Measurements from ENCODE around the gene PAX9. TPM values are rescaled to one million over a fixed set of nuclear protein-coding genes. Genes with fewer than 3 reads are reported as not detected.

PAX9 gene
- total and polyA plus RNA-seq, 2 of the 13 experiments (the other 11 are each of a cell fraction or from before 2014, with no cell fraction given) = 0.03 TPM; not detected in 1

GRCh38 chr14:36662258-36662542 is 540 bp downstream of the PAX9 start (continued):
- no peak for TF ChIP-seq PAXIP1 (CRISPR knock-in tag; conservative IDR thresholded peaks at IDR 0.05)
- TF ChIP-seq MAX (IDR thresholded peaks at IDR 0.05) = no peak

GRCh38 chr14:36662543-36663403 is 1.1 kb downstream of the PAX9 start:
- intact Hi-C loops (cut with micrococcal nuclease; ENCODE audit: unreplicated experiment) (no loop called here), in situ Hi-C loops (cut with HindIII; ENCODE audit: extremely low pct_ligation_motif_present, low pct_unique_long_range_greater_than_20kb) (no loop called here)
- ChIA-PET CTCF (ENCODE audit: low intra/inter-chr PET ratio, low total read pairs) (no interaction called here), POLR2A (no interaction called here)
- ATAC-seq (no peak), FAIRE-seq (no peak), DNase-seq (ENCODE audit: low spot score) (no peak)
- Histone ChIP-seq H3K27me3 (ENCODE audit: control insufficient read depth in 1 of 2, insufficient read depth in 2 of 2, low read length in 2 of 2) (peaks cover 42 to 83% of the 10 kb centered on the region in 2 experiments), H2AFZ (ENCODE audit: low read length) (no peak overlapping the region), H3K4me2 (ENCODE audit: low read depth, low read length) (no peak overlapping the region), H3K79me2 (ENCODE audit: insufficient read depth, low read length) (no peaks in the 10 kb centered on the region), H4K20me1 (ENCODE audit: insufficient read depth, low read length) (peaks cover 2% of the 10 kb centered on the region; the same call in 1 of the 2 replicates), H3K4me1 (ENCODE audit: insufficient read depth, low read length) (peaks cover 14% of the 10 kb centered on the region), H3K4me3 (replicated peaks in 1 of 3; ENCODE audit: insufficient read depth in 1 of 3, low read depth in 2 of 3, low read length in 3 of 3) (no peak overlapping the region), H3K9me3 (ENCODE audit: low read length) (no peaks in the 10 kb centered on the region), H3K9ac (ENCODE audit: insufficient read depth, low read depth, low read length) (no peak overlapping the region), H3K36me3 (replicated peaks in 1 of 2; ENCODE audit: control insufficient read depth in 1 of 2, insufficient read depth in 2 of 2, low read length in 2 of 2) (no peaks in the 10 kb centered on the region), H3K27ac (ENCODE audit: extremely low read length, insufficient read depth, low read length) (no peak overlapping the region)
- no TSS peak for BruUV-seq (replicated peaks)
- WGBS (ENCODE audit: low lambda C conversion rate) = 76% methylated on average over 71 of the region's 71 CpGs
- TF ChIP-seq KDM6A (CRISPR knock-in tag; IDR thresholded peaks at IDR 0.05; ENCODE audit: low read depth) = no peak
- no peak for TF ChIP-seq ZNF3 (CRISPR knock-in tag; IDR thresholded peaks at IDR 0.05)
- TF ChIP-seq ZNF891 (CRISPR knock-in tag; IDR thresholded peaks at IDR 0.05) = peak; percentile 54; the same call in 1 of the 2 replicates
- 0 out of 2 replicates have a peak, but pooled peaks have one; percentile 27 for TF ChIP-seq ZNF768 (CRISPR knock-in tag; IDR thresholded peaks at IDR 0.05)
- no peak for TF ChIP-seq ZNF446 (CRISPR knock-in tag; IDR thresholded peaks at IDR 0.05)
- no peak for TF ChIP-seq ZNF362 (CRISPR knock-in tag; IDR thresholded peaks at IDR 0.05; ENCODE audit: borderline replicate concordance)
- no peak for TF ChIP-seq ZNF784 (CRISPR knock-in tag; IDR thresholded peaks at IDR 0.05; ENCODE audit: borderline replicate concordance)
- TF ChIP-seq MAFG (CRISPR knock-in tag; IDR thresholded peaks at IDR 0.05) = no peak
- TF ChIP-seq BRD4 (CRISPR knock-in tag; IDR thresholded peaks at IDR 0.05) = 0 out of 2 replicates have a peak, but pooled peaks have one; percentile 56
- TF ChIP-seq TCF7L2 (IDR thresholded peaks at IDR 0.05; ENCODE audit: low read depth, low read length) = no peak
- TF ChIP-seq MZF1 (CRISPR knock-in tag; IDR thresholded peaks at IDR 0.05; ENCODE audit: borderline replicate concordance) = 0 out of 2 replicates have a peak, but pooled peaks have one; percentile 12
- TF ChIP-seq KDM5A (IDR thresholded peaks at IDR 0.05; ENCODE audit: borderline replicate concordance, low read length) = no peak
- TF ChIP-seq RFXAP (CRISPR knock-in tag; IDR thresholded peaks at IDR 0.05; ENCODE audit: borderline replicate concordance) = no peak
- peak; percentile 51; the same call in 1 of the 2 replicates for TF ChIP-seq ZNF724P (CRISPR knock-in tag; IDR thresholded peaks at IDR 0.05; ENCODE audit: borderline replicate concordance)
- TF ChIP-seq GABPB1 (CRISPR knock-in tag; IDR thresholded peaks at IDR 0.05) = peak; percentile 11; the same call in 1 of the 2 replicates
- 0 out of 2 replicates have a peak, but pooled peaks have one; percentile 9 for TF ChIP-seq SRY (CRISPR knock-in tag; IDR thresholded peaks at IDR 0.05)

All from HepG2 (cell line).